SU-DHL-6 (cell line): Measurements from ENCODE around the gene DNMT3A.

Experiments
- H2AFZ ChIP-seq: fragments of 200-600 bp; sonication (generic); 2 replicates; pipeline ENCODE4 v1.6.1; 2014; ENCODE audit warnings: low read depth, mild to moderate bottlenecking, moderate library complexity, mixed read lengths, antibody characterized with exemption, low read length; ENCODE audit not compliant: severe bottlenecking
- H3F3A ChIP-seq: fragments of 200-600 bp; shearing (Covaris generic); 2 replicates; pipeline ENCODE4 v1.6.0; 2016; ENCODE audit warnings: antibody characterized with exemption, mild to moderate bottlenecking; ENCODE audit not compliant: insufficient read depth
- H3K27ac ChIP-seq: fragments of 200-600 bp; sonication (generic); 2 replicates; pipeline ENCODE4 v1.5.1; 2016; ENCODE audit warnings: low read depth, mild to moderate bottlenecking, low read length, moderate library complexity, mixed read lengths
- H3K27me3 ChIP-seq: fragments of 200-600 bp; sonication (generic), shearing (Covaris generic); 2 replicates; pipeline ENCODE4 v1.6.0; 2014; ENCODE audit warnings: mild to moderate bottlenecking, low read length
- H3K36me3 ChIP-seq: fragments of 200-600 bp; sonication (generic); 2 replicates; pipeline ENCODE4 v1.6.1; 2014; ENCODE audit warnings: mild to moderate bottlenecking, low read length, mixed read lengths
- H3K4me2 ChIP-seq: fragments of 300-600, 200-600 bp; shearing (Covaris generic), sonication (generic); 2 replicates; pipeline ENCODE4 v1.6.0; 2014; ENCODE audit warnings: low read length, low read depth, mild to moderate bottlenecking; ENCODE audit not compliant: poor library complexity, severe bottlenecking
- H3K4me3 ChIP-seq: fragments of 200-600 bp; sonication (generic); 2 replicates; pipeline ENCODE4 v1.5.1; 2014; ENCODE audit warnings: antibody characterized with exemption, low read length, mild to moderate bottlenecking, mixed read lengths; ENCODE audit not compliant: insufficient read depth, poor library complexity, severe bottlenecking
- H3K79me2 ChIP-seq: fragments of 200-600 bp; sonication (generic); 2 replicates; pipeline ENCODE4 v1.6.1; 2014; ENCODE audit warnings: mild to moderate bottlenecking, low read length, moderate library complexity; ENCODE audit not compliant: insufficient read depth
- H3K9ac ChIP-seq: fragments of 200-600 bp; sonication (generic); 2 replicates; pipeline ENCODE4 v1.7.0; 2014; ENCODE audit warnings: mild to moderate bottlenecking, low read length
- H3K9me2 ChIP-seq: fragments of 200-600 bp; sonication (generic); replicated peaks from 2 replicates; pipeline ENCODE4 v1.6.1; 2014; ENCODE audit warnings: low read length; ENCODE audit not compliant: insufficient read depth
- H3K9me3 ChIP-seq: fragments of 200-600 bp; sonication (generic); 2 replicates; pipeline ENCODE4 v1.6.1; 2014; ENCODE audit warnings: low read length, mixed read lengths; ENCODE audit not compliant: insufficient read depth
- H4K20me1 ChIP-seq: fragments of 200-600 bp; sonication (generic); 2 replicates; pipeline ENCODE4 v1.6.1; 2014; ENCODE audit warnings: low read depth, mild to moderate bottlenecking, antibody characterized with exemption, low read length, moderate library complexity, mixed read lengths
- EZH2phosphoT487 ChIP-seq: fragments of 200-600 bp; sonication (generic), shearing (Covaris generic); conservative IDR thresholded peaks from 2 replicates; pipeline ENCODE4 v1.6.1; 2018; ENCODE audit warnings: mild to moderate bottlenecking, antibody characterized with exemption, low read length, moderate library complexity, mixed read lengths
- TF ChIP-seq, protein P1 (sequence below): fragments of 200-600 bp; sonication (generic); IDR thresholded peaks from one replicate; pipeline ENCODE4 v1.5.1; 2017; ENCODE audit warnings: antibody characterized with exemption, mild to moderate bottlenecking, low read length, moderate library complexity; ENCODE audit not compliant: insufficient read depth, poor library complexity, severe bottlenecking

Gene DNMT3A

DNA sequence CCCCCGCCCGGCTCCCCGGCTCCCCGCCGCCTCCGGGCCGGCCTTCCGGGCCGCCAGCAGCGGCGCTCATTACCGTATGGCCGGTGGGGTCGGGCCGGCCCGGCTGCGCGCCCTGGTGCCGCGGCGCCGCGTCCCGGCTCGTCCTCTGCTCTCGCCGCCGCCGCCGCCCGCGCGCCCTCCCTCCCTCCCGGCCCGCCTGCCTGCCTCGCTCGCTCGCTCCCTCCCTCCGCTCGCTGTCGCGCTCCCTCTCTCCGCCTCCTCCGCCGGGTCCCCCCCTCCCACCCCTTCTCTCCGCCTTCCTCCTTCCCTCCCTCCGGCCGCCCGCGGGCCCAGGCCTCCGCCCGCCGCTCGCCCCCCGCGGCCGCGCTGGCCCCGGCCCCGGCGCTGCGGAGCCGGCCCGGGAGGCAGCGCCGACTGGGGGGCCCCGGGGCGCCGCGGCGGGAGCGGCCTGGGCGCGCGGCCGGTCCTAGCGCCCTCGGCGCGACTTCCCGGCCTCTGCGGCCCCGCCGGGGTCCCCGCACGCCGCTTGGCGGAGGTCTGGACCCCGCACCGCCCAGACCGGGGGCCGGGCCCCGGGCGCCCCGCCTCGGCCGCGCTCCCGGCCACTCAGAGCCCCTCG lies at the start of gene DNMT3A:
TSS of gene DNMT3A (minus strand) at position 173 of the 619 bp plus-strand sequence. CDS start 27,941 bp downstream, outside the sequence.
- peak within 1 kb of the TSS; percentile 70 for H3K4me2 ChIP-seq
- H3K27ac ChIP-seq, result no peak within 1 kb of the TSS
- H2AFZ ChIP-seq, result no peak within 1 kb of the TSS
- H3F3A ChIP-seq, result no peaks in the 10 kb centered on the region
- H3K27me3 ChIP-seq, result no peaks in the 10 kb centered on the region
- no peaks in the 10 kb centered on the region for H3K36me3 ChIP-seq
- peak within 1 kb of the TSS; percentile 68 for H3K9ac ChIP-seq
- no peaks in the 10 kb centered on the region for H3K9me2 ChIP-seq
- H3K79me2 ChIP-seq, result no peaks in the 10 kb centered on the region; the same call in 1 of the 2 replicates
- TF ChIP-seq EZH2phosphoT487, result no peak
- TF ChIP-seq, protein P1, sequence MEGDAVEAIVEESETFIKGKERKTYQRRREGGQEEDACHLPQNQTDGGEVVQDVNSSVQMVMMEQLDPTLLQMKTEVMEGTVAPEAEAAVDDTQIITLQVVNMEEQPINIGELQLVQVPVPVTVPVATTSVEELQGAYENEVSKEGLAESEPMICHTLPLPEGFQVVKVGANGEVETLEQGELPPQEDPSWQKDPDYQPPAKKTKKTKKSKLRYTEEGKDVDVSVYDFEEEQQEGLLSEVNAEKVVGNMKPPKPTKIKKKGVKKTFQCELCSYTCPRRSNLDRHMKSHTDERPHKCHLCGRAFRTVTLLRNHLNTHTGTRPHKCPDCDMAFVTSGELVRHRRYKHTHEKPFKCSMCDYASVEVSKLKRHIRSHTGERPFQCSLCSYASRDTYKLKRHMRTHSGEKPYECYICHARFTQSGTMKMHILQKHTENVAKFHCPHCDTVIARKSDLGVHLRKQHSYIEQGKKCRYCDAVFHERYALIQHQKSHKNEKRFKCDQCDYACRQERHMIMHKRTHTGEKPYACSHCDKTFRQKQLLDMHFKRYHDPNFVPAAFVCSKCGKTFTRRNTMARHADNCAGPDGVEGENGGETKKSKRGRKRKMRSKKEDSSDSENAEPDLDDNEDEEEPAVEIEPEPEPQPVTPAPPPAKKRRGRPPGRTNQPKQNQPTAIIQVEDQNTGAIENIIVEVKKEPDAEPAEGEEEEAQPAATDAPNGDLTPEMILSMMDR, result no peak
- no peaks in the 10 kb centered on the region for H3K9me3 ChIP-seq
- H4K20me1 ChIP-seq, result no peaks in the 10 kb centered on the region; the same call in 1 of the 2 replicates
- H3K4me3 ChIP-seq, result peak within 1 kb of the TSS; percentile 85

DNA sequence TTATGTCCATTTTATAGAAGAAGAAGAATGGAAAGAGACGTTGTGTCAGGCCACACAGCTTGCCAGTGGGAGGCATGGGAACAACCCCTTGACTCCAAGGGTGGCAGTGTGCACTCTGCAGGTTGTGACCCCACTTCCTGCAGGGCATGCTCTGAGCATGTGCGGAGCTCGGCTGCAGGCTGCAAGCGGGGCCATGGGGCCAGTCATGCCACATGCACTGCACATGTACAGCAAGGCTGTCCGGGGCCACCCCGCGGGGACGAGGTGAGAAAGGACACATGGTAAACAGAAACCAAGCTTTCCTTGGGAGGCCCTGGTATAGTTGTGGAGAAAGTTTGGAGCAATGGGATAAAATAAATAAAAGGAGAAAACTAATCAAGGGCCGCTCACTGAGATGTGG lies 47.4 kb upstream of the DNMT3A start:
- Histone ChIP-seq H3K9ac (no peak overlapping the region), H3K79me2 (no peaks in the 10 kb centered on the region), H3K4me3 (no peak overlapping the region), H2AFZ (no peak overlapping the region), H3K27me3 (no peaks in the 10 kb centered on the region), H3K9me2 (no peaks in the 10 kb centered on the region), H4K20me1 (no peaks in the 10 kb centered on the region), H3K9me3 (no peaks in the 10 kb centered on the region), H3K27ac (no peak overlapping the region), H3K4me2 (peak overlapping the region; percentile 36), H3K36me3 (no peaks in the 10 kb centered on the region), H3F3A (no peaks in the 10 kb centered on the region)
- TF ChIP-seq EZH2phosphoT487, result no peak
- TF ChIP-seq, protein P1, result no peak

DNA sequence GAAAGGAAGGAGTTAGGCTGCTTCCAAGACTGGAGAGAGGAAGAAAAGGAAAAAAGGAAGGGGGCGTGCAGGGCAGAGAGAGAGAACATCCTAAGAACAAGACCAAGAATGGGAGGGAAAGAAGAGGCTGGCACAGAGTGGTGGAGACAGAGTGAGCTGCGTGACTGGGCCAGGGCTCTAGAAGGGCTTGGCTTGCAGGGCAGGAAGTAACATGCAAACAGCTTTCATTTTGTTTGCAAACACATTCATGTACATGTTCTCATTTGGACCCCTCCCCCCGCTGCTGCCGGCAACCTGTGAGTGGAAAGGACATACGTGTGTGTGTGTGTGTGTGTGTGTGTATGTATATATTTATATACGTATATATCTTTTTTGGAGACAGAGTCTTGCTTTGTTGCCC lies 46.8 kb upstream of the DNMT3A start:
- H3K9me3 ChIP-seq, result no peaks in the 10 kb centered on the region
- no peaks in the 10 kb centered on the region for H4K20me1 ChIP-seq
- no peak overlapping the region for H3K9ac ChIP-seq
- no peak overlapping the region for H3K4me3 ChIP-seq
- peak overlapping the region; percentile 36 for H3K4me2 ChIP-seq
- peak overlapping the region; percentile 71 for H2AFZ ChIP-seq
- H3K79me2 ChIP-seq, result no peaks in the 10 kb centered on the region
- H3K27ac ChIP-seq, result no peak overlapping the region
- TF ChIP-seq, protein P1, result no peak
- TF ChIP-seq EZH2phosphoT487, result no peak
- H3K27me3 ChIP-seq, result no peaks in the 10 kb centered on the region
- no peaks in the 10 kb centered on the region for H3F3A ChIP-seq
- no peaks in the 10 kb centered on the region for H3K9me2 ChIP-seq
- no peaks in the 10 kb centered on the region for H3K36me3 ChIP-seq
